GM12874 (cell line): Measurements from ENCODE around the gene EZH2.

Experiments used
- TF ChIP-seq, protein P1 (sequence below): IDR thresholded peaks from 2 replicates; pipeline ENCODE4 v1.5.1; 2011; ENCODE audit warnings: low read depth, mild to moderate bottlenecking, control low read depth, low read length, moderate library complexity; ENCODE audit not compliant: insufficient read depth

The EZH2 gene

GRCh38 chr7:148867596-148868377 is 16.3 kb downstream of the EZH2 start:
- TF ChIP-seq, protein P1, sequence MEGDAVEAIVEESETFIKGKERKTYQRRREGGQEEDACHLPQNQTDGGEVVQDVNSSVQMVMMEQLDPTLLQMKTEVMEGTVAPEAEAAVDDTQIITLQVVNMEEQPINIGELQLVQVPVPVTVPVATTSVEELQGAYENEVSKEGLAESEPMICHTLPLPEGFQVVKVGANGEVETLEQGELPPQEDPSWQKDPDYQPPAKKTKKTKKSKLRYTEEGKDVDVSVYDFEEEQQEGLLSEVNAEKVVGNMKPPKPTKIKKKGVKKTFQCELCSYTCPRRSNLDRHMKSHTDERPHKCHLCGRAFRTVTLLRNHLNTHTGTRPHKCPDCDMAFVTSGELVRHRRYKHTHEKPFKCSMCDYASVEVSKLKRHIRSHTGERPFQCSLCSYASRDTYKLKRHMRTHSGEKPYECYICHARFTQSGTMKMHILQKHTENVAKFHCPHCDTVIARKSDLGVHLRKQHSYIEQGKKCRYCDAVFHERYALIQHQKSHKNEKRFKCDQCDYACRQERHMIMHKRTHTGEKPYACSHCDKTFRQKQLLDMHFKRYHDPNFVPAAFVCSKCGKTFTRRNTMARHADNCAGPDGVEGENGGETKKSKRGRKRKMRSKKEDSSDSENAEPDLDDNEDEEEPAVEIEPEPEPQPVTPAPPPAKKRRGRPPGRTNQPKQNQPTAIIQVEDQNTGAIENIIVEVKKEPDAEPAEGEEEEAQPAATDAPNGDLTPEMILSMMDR: no peak

DNA sequence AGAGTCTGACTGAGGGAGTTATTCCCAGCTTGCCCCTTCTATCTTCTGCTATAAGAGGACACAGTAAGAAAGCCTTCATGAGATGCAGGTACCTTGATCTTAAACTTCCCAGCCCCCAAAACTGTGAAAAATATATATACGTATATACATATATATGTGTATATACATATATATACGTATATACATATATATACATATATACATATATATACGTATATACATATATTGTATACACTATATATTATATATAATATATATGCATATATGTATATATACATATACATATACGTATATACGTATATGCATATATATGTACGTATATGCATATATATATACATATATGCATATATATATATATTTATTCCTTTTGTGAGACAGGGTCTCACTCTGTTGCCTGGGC is 17.7 kb downstream of the EZH2 start:
- TF ChIP-seq, protein P1: no peak

DNA sequence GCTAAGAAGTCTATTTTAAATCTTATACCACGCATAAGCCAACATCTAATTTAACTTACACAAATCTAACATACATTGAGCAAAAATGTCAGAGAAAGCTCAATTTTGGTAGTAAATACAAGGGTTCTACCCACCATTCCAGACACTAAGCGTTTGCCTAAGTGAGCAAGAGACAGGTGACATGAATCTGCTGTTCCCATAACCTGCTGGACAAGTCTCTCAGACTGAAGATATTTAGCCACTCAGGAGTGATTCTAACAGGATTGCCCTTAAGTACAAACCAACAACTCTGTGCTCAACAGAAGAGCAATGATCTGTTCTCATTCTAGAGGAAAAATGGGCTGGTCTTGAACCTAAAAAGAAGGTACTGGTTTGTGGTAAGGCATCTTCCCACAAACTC is 18.8 kb downstream of the EZH2 start:
- TF ChIP-seq, protein P1: no peak

- TF ChIP-seq, protein P1: no peak
These were observed 20.8 kb downstream of the EZH2 start for GRCh38 chr7:148863324-148863723.

DNA sequence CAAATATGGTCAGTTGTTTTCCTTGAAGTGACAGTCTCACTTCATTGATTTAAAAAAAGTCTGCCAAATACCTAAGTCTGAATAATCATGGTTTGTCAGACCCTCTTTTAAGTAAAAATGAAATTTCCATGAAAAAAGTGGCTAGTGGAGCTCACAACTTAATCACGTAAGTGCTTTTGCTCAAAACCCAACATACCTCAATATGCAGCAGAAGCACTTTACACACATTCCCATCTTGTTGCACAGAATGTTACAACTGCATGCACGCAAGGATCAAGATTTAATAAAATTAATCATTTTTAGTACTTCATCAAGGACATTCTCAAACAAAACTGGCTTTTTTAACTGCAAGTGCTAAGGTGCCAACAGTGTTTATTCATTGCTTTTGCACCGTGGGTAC is 21.6 kb downstream of the EZH2 start:
- TF ChIP-seq, protein P1: no peak

DNA sequence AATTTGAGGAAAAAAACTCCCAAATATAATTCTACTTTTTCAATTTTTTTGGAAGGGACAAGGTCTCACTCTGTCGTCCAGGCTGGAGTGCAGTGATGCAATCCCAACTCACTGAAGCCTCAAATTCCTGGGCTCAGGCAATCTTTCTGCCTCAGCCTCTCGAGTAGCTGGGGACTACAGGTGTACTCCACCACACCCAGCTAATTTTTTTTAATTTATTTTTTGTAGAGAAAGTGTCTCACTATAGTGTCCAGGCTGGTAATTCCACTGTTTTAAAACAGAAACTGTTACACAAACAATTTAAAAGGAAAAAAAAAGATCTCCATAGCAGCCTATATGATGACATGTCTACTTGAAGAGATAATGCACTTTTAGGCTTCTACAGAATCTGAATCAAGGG is 25.6 kb downstream of the EZH2 start:
- TF ChIP-seq, protein P1: no peak

- TF ChIP-seq, protein P1: no peak
These were observed 27.2 kb downstream of the EZH2 start for GRCh38 chr7:148856891-148857290.
